T-helper 17 cell (primary cell): Measurements from ENCODE around the gene FGF14. TPM values are rescaled to one million over a fixed set of nuclear protein-coding genes. Genes with fewer than 3 reads are reported as not detected.

Experiments
- ATAC-seq: fragments of 150-1000 bp; cut with Tn5 transposase; 2 replicates; pipeline ENCODE4 v1.10.0; 2021; ENCODE audit warnings: mild to moderate bottlenecking, moderate library complexity
- DNase-seq, 3 donors: peaks; one replicate each; pipeline versions ENCODE4 v3.0.0 to v3.0.0-alpha.2; 2020 to 2021
- H3K9me3 ChIP-seq: one replicate; pipeline ENCODE4 v1.7.0; 2013; ENCODE audit warnings: low read length, mild to moderate bottlenecking; ENCODE audit not compliant: control insufficient read depth, poor library complexity, severe bottlenecking
- H3K27ac Mint-ChIP-seq: one replicate; pipeline ENCODE4 v1.8.0; 2022; ENCODE audit warnings: mild to moderate bottlenecking, moderate library complexity, mixed read lengths
- H3K27me3 Mint-ChIP-seq: one replicate; pipeline ENCODE4 v1.8.0; 2022; ENCODE audit warnings: mixed read lengths
- H3K36me3 Mint-ChIP-seq: one replicate; pipeline ENCODE4 v1.8.0; 2022; ENCODE audit warnings: low read depth, mixed read lengths
- H3K4me1 Mint-ChIP-seq: one replicate; pipeline ENCODE4 v1.8.0; 2022; ENCODE audit warnings: mild to moderate bottlenecking, mixed read lengths
- H3K4me3 Mint-ChIP-seq: one replicate; pipeline ENCODE4 v1.8.0; 2022; ENCODE audit warnings: mild to moderate bottlenecking, moderate library complexity, mixed read lengths
- total RNA-seq, 4 donors: library from RNA in 2 of 4; stranded (reverse) in 2 of 4; gene quantifications; one replicate each; pipeline ENCODE4 v1.2.3 and lab custom pipeline; 2022 to 2026

Gene FGF14
- total RNA-seq, 2 donors from 2014 or later: not detected

DNA sequence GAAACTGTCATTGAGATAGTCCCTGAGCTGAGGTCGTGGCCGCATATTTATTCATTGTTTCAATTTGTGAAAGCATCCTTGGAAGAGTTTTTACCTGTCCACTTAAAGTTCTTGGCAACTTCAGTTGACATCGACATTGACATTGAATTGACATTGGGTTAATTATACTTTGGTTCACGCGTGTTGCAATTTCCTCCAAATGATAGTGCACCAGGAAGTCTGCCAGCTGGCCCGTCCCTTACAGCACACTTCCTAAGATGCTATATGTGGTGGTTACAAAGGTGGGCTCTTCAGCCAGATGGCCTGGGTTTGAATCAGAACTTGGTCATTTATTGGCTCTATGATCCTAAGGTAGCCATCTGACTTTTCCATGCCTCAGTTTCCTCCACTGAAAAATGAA is 176.0 kb downstream of the FGF14 start:
- no peak for ATAC-seq

DNA sequence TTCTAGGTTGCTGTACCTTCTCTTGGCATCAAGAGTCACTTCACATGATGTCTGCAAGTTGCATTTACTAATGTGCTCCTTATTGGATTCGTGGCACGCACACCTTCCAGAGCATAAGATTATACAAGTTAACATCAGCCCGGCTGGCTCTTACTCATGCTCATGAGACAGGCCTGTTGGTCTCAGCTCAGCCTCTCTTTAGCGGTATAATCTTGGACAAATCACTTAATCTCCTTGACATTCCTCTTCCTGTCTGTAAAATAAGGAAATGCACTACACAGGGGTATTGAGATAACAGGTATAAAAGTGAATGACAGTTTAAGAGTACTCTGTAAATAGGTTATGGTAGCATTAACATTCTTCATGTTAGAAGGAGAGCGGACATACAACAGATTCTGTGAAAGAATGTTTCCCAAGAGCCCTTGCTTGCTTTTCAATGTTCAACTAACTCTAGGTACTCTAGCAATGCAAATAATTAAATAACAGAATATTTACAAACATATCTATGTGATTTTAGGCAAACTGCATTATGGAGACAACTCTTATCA is 181.1 kb downstream of the FGF14 start:
- H3K27me3 Mint-ChIP-seq: peaks cover 7% of the 10 kb centered on the region
- no peak overlapping the region for H3K27ac Mint-ChIP-seq
- no peaks in the 10 kb centered on the region for H3K9me3 ChIP-seq
- no peak overlapping the region for H3K4me3 Mint-ChIP-seq
- no peaks in the 10 kb centered on the region for H3K36me3 Mint-ChIP-seq
- DNase-seq (no peak), ATAC-seq (no peak)
- no peaks in the 10 kb centered on the region for H3K4me1 Mint-ChIP-seq

More for the DNA sequence above, 176.0 kb downstream of the FGF14 start:
- no peaks in the 10 kb centered on the region for H3K4me1 Mint-ChIP-seq
- no peak overlapping the region for H3K27ac Mint-ChIP-seq
- DNase-seq: no peak
- no peaks in the 10 kb centered on the region for H3K36me3 Mint-ChIP-seq
- no peaks in the 10 kb centered on the region for H3K9me3 ChIP-seq
- H3K4me3 Mint-ChIP-seq: no peak overlapping the region
- peaks cover 13% of the 10 kb centered on the region for H3K27me3 Mint-ChIP-seq

DNA sequence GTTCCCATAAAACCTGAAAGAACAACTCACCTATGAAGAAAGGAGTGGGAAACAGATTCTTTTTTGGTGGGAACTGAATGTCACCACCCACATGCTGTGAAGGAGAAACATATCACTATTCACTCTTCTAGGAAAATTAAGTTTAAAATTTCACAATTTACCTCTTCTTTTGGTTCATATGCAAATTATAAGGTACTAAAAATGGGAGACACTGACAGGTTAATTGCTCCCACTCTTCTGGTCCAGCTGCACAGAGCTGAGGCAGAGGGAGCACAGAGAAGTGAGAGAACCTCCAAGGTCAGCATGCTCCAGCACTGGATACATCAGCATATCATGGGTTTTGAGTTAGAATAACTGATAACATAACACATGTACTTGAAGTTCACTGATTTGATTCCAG is 186.9 kb downstream of the FGF14 start:
- Mint-ChIP-seq H3K36me3 (no peaks in the 10 kb centered on the region), H3K27me3 (peaks cover 16% of the 10 kb centered on the region), H3K4me3 (no peak overlapping the region), H3K27ac (no peak overlapping the region), H3K4me1 (no peaks in the 10 kb centered on the region)
- ATAC-seq: no peak
- DNase-seq: no peak
- H3K9me3 ChIP-seq: no peaks in the 10 kb centered on the region

DNA sequence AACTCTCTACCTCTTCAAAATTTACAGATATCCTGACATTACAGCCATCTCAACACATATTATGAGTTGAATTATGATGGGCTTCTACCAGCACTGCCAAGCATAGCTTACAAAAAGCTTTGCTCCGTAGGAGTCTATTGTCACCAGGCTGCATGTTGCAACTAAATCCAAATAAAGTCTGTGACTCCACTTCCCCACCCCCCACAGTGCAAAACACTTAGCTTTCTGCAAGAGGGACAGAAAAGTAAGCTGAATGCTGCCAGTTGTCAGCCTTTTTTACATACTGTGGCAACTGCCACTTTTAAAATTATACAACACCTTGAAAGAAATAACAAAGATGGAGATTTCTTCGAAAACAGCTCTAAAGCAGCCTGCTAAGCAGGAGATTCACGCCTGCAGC is 189.1 kb downstream of the FGF14 start:
- no peak for ATAC-seq
- no peak for DNase-seq
- H3K36me3 Mint-ChIP-seq: no peaks in the 10 kb centered on the region
- H3K27me3 Mint-ChIP-seq: peaks cover 16% of the 10 kb centered on the region
- H3K9me3 ChIP-seq: no peaks in the 10 kb centered on the region
- no peaks in the 10 kb centered on the region for H3K4me1 Mint-ChIP-seq
- H3K4me3 Mint-ChIP-seq: no peak overlapping the region
- no peak overlapping the region for H3K27ac Mint-ChIP-seq

DNA sequence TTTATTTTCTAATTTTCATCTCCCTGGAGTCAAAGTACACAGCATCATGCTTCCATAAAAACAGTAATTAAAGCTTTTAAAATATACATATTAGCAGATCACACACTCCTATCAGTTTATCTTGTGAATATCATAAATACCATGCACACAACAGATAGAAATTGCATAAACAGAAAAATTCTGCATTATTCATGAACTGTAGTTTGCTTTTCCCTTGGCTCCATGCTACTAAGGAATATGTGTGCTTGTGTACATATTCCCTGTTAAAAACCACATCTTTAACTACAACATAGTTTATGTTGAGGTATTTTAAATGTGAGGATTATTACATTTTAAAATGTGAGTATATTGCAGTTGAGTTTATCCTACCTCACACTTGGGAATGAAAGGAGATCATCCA is 193.5 kb downstream of the FGF14 start:
- Mint-ChIP-seq H3K36me3 (no peaks in the 10 kb centered on the region), H3K4me3 (no peak overlapping the region), H3K27ac (no peak overlapping the region), H3K4me1 (no peaks in the 10 kb centered on the region), H3K27me3 (peaks cover 4% of the 10 kb centered on the region)
- no peak for ATAC-seq
- DNase-seq: no peak
- H3K9me3 ChIP-seq: no peaks in the 10 kb centered on the region

DNA sequence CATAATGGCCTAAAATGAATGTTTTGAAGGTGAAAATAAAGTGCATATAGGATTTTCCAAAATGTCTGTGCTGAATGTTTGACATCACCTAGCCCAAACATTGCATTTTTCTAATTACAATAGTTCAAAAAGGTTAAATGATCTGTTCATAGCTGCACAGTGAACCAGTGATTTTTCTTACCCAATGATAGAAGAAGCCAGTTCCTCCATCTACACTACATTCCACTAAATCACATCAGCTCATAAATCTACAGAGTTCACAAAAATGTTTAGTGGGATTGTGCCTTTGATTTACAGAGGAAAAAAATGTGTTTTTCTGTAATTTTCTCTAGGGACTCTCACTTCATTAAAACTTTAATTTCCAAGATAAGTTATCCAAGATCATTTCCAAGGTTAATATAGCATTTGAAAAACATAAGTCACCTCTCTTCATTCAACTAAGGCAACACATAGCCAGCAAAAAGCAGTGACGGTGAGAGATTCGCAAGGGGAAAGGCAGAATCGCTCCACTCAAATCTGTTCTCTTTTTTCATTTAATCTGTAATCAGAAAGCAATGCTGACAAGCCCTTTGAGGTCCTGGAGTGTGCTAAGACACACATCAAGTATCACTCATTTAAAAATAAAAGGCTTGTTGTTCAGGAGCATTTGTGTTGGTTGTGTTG is 194.0 kb downstream of the FGF14 start:
- no peak for DNase-seq
- Mint-ChIP-seq H3K4me3 (no peak overlapping the region), H3K36me3 (no peaks in the 10 kb centered on the region), H3K4me1 (no peaks in the 10 kb centered on the region), H3K27me3 (peaks cover 4% of the 10 kb centered on the region), H3K27ac (no peak overlapping the region)
- H3K9me3 ChIP-seq: no peaks in the 10 kb centered on the region
- ATAC-seq: no peak

DNA sequence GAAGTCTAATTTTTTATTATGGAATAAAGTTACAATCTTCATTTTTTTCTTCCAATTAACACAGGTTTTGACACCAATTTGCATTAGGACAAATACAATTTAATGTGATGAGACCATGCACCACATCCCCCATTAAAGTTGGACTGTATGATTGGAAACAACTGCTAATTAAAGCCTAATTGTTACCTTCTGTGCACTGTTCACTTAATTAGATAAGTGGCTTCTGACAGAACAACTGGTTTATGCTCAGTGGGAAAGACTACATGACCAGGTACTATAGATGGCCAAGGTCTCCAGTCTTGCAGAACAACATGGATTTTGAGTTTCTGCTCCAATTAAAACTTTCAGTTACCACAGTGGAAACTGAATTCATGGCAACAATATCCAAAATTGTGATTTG is 198.1 kb downstream of the FGF14 start:
- ATAC-seq (no peak), DNase-seq (no peak)
- H3K9me3 ChIP-seq: no peaks in the 10 kb centered on the region
- Mint-ChIP-seq H3K27me3 (peaks cover 4% of the 10 kb centered on the region), H3K4me1 (no peaks in the 10 kb centered on the region), H3K4me3 (no peak overlapping the region), H3K27ac (no peak overlapping the region), H3K36me3 (no peaks in the 10 kb centered on the region)

DNA sequence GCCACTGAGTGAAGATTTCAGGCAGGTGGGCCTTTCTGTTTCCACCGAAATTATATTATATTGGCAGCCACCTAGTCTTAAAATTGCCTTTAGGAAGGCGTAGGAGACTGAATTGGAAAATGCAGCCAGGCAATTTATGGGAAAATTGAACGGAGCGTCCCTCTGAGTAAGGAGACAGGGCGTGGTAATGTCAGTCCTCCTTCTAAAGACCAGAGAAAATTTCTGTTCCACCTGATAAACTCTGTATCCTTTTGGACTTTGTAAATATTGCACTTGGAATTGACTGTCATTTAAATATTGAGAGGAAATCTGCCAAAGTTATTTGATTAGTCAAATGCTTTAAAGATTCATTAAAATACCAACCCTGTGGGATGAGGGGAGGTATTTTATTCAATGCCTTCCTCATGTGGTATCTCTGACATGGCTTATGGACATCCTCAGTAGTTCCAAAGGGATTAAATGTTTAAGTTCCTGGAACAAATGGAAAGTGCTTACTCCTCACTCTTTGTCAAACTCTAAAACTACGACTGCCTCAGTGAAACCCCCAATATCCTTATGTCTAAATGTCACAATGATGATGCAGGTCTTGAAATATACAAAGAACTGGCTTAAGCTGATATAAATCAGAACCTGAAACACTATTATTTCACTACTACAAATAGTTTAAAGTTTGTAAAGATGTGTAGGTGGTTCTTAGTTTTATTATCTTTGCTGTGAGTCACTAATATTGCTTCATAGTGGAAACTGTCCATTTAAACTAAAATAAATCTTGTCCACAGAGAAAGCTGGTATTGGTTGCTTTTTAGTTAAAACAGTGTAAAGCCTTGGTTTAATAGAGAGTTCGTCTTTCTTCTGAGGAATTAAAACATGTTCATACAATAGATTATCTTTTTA is 203.2 kb downstream of the FGF14 start:
- Mint-ChIP-seq H3K36me3 (no peaks in the 10 kb centered on the region), H3K27me3 (peaks cover 17% of the 10 kb centered on the region), H3K4me1 (no peaks in the 10 kb centered on the region), H3K4me3 (no peak overlapping the region), H3K27ac (no peak overlapping the region)
- no peaks in the 10 kb centered on the region for H3K9me3 ChIP-seq
- no peak for DNase-seq
- no peak for ATAC-seq

DNA sequence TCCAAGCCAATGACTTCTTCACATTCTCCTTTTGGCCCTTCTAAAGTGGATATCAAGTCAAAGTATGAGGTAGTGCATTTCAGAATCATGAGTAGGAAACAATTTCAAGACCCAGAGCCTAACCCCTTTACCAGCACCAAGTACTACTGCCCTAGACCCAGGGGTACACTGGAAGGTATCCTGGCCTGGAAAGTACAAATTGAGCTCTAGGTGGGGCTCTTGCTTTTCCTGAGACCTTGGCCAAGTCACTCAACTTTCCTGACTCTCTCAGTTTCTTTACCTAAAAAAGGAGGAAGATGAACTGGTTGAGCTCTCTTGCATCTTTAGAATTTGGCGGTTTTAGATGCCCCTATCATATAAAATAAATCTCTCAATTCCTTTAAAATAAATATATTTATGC is 204.7 kb downstream of the FGF14 start:
- Mint-ChIP-seq H3K4me1 (no peaks in the 10 kb centered on the region), H3K4me3 (no peak overlapping the region), H3K36me3 (peaks cover 2% of the 10 kb centered on the region), H3K27me3 (peaks cover 17% of the 10 kb centered on the region), H3K27ac (no peak overlapping the region)
- H3K9me3 ChIP-seq: no peaks in the 10 kb centered on the region
- ATAC-seq (no peak), DNase-seq (no peak)

DNA sequence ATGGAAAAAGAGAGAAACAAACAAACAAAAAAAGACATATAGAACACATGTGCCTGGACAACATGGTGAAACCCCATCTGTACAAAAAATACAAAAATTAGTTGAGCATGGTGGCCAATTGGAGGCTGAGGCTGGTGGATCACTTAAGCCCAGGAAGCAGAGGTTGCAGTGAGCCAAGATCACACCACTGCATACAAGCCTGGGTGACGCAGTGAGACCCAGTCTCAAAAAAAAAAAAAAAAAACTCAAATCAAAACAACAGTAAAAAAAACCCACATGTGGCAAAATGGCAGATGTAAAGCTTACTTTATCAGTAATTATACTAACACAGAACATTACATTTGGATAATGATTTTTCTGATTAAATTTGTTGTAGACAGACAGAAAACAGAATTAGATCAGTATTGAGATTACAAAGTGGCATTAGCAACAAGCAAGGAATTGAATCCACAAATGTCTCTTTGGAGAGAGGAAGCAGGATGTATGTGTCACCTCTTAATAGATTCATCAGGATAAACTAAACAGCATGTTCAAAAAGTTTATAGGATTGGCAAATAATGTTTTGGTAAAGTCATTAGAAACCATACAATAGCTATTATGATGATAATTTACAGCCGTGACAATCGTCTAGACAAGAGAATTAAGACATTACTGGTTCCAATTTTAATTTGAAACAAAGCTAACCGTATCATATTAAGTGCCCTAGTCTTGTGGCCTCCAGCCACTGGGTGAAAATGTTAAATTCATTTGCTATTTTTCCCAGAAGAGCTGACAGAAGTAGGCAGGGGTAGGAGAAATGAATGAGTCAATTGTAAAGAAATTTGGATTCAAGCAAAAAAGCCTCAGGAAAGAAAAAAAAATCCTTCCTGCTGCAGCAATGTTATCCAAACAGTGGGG is 206.0 kb downstream of the FGF14 start:
- H3K9me3 ChIP-seq: no peaks in the 10 kb centered on the region

DNA sequence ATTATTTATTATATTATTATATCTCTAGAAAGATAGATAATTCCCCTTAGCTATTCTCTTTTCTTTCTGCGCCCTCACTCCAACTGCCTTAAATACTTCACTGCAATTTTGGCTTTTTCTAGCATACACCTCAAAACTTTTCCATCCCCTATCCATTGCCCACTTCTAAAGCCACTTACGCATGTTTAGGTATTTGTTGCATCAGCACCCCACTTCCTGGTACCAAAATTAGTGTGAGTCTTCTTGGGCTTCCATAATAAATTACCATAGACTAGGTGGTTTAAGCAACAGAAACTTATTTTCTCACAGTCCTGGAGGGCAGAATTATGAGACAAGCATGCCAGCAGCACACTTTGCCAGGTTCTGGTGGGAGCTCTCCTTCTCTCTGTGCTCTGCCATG is 209.0 kb downstream of the FGF14 start:
- no peak for DNase-seq
- no peak for ATAC-seq
- Mint-ChIP-seq H3K27me3 (peaks cover 7% of the 10 kb centered on the region), H3K36me3 (peaks cover 2% of the 10 kb centered on the region), H3K27ac (no peak overlapping the region), H3K4me3 (no peak overlapping the region), H3K4me1 (no peaks in the 10 kb centered on the region)
- no peaks in the 10 kb centered on the region for H3K9me3 ChIP-seq

More for the DNA sequence above, 206.0 kb downstream of the FGF14 start:
- no peak for ATAC-seq
- Mint-ChIP-seq H3K36me3 (peaks cover 2% of the 10 kb centered on the region), H3K4me1 (no peaks in the 10 kb centered on the region), H3K27me3 (peaks cover 13% of the 10 kb centered on the region), H3K4me3 (no peak overlapping the region), H3K27ac (no peak overlapping the region)
- no peak for DNase-seq

DNA sequence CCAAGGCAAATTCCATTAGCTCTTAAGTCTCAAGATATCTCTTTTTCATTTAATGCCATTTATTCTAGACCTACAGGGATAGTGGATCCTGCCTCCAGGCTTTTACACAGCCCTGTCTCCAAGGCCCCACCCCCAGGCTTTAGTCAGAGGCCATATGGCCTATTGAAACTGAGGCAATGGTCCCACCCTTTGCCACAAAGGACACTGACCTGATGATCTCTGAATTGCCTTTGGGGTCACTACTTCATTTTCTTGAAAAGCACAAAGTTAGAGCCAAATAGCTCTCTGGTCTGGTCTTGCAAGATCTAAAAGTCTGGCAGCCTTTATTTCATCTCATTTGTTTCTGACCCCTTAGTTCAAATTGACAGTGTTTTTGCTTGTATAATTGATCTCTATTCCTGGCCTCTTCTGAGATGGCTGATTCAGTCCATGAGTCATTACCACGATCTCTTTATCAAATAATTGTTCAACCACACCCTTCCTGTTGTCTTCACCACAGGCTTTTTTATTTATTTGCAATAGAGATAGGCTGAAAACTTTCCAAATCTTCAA is 209.8 kb downstream of the FGF14 start:
- H3K4me3 Mint-ChIP-seq: no peak overlapping the region
- peaks cover 2% of the 10 kb centered on the region for H3K36me3 Mint-ChIP-seq
- H3K9me3 ChIP-seq: no peaks in the 10 kb centered on the region
- H3K4me1 Mint-ChIP-seq: no peaks in the 10 kb centered on the region
- H3K27me3 Mint-ChIP-seq: peaks cover 5% of the 10 kb centered on the region
- H3K27ac Mint-ChIP-seq: no peak overlapping the region
- ATAC-seq (no peak), DNase-seq (no peak)

DNA sequence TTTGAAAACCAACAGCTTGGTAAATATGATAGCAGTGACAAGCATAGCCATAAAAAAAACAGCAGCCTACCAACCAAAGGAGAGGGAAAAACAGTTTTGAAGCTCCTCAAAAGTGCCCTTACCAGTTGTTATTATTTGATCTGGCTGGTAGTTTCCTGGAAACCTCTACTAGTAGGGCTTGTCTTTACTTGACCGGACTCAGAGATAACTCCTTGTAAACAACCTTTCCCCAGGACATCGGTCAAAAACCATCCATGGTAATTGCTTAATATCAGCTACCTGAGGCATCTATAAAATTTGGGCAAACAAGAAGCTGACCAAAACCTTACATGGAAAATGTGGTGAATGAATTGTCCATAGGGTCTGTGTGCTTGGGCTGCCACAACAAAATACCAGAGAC is 210.9 kb downstream of the FGF14 start:
- no peaks in the 10 kb centered on the region for H3K9me3 ChIP-seq
- Mint-ChIP-seq H3K4me1 (no peaks in the 10 kb centered on the region), H3K36me3 (peaks cover 2% of the 10 kb centered on the region), H3K4me3 (no peak overlapping the region), H3K27ac (no peak overlapping the region), H3K27me3 (no peaks in the 10 kb centered on the region)
- DNase-seq: no peak
- no peak for ATAC-seq
